IMR-90 (cell line): Measurements from ENCODE around the gene UPB1. TPM values are rescaled to one million over a fixed set of nuclear protein-coding genes. Genes with fewer than 3 reads are reported as not detected.

Experiments used
- ATAC-seq: fragments of 200-7000 bp; cut with Tn5 transposase; 2 replicates; pipeline ENCODE4 v1.9.1; 2020; ENCODE audit warnings: low read depth, mild to moderate bottlenecking, moderate library complexity
- BruUV-seq: library from RNA; stranded (reverse); fragments of 400-500 nt; replicated peaks from 2 replicates; lab custom pipeline; 2021; lab: Mats Ljungman, UMichigan
- CTCF ChIA-PET: fragments of 300-600 bp; formaldehyde crosslinking; extraction: SDS; loops from one replicate; lab custom pipeline; 2021; ENCODE audit warnings: antibody characterized with exemption; lab: Yijun Ruan, JAX
- POLR2A ChIA-PET: fragments of 300-600 bp; sonication (Branson Sonifier 250); formaldehyde crosslinking; loops from one replicate; lab custom pipeline; 2022; ENCODE audit warnings: antibody characterized with exemption; ENCODE audit not compliant: unreplicated experiment; lab: Charles Lee
- DNase-seq: peaks from one replicate; pipeline ENCODE4 v3.0.0; 2013
- H2AFZ ChIP-seq: replicated peaks from 2 replicates; pipeline ENCODE3; 2013; ENCODE audit warnings: low read length, mild to moderate bottlenecking; ENCODE audit not compliant: poor library complexity
- H2AK5ac ChIP-seq: 2 replicates; pipeline ENCODE4 v1.6.1; 2013; ENCODE audit warnings: low read depth, low read length, inconsistent platforms
- H2AK9ac ChIP-seq: replicated peaks from 2 replicates; pipeline ENCODE3; 2013; ENCODE audit warnings: mild to moderate bottlenecking, low read depth, low read length, moderate library complexity; ENCODE audit not compliant: poor library complexity
- H2BK120ac ChIP-seq: 2 replicates; pipeline ENCODE4 v1.6.1; 2013; ENCODE audit warnings: low read depth, low read length, inconsistent platforms
- H2BK15ac ChIP-seq: 3 replicates; pipeline ENCODE4 v1.6.1; 2013; ENCODE audit warnings: low read depth, low read length, inconsistent platforms
- H2BK20ac ChIP-seq: 2 replicates; pipeline ENCODE4 v1.6.1; 2013; ENCODE audit warnings: low read depth, mild to moderate bottlenecking, inconsistent platforms, low read length, moderate library complexity
- H2BK5ac ChIP-seq: 2 replicates; pipeline ENCODE4 v1.6.1; 2013; ENCODE audit warnings: mild to moderate bottlenecking, low read depth, low read length, inconsistent platforms; ENCODE audit not compliant: poor library complexity, severe bottlenecking
- H3K14ac ChIP-seq: replicated peaks from 2 replicates; pipeline ENCODE4 v1.6.1; 2013; ENCODE audit warnings: low read depth, low read length, inconsistent platforms
- H3K18ac ChIP-seq: 2 replicates; pipeline ENCODE4 v1.6.1; 2013; ENCODE audit warnings: low read depth, low read length, control low read depth
- H3K23ac ChIP-seq: 2 replicates; pipeline ENCODE4 v1.6.1; 2013; ENCODE audit warnings: low read depth, low read length, inconsistent platforms
- H3K27ac ChIP-seq: 2 replicates; pipeline ENCODE4 v1.5.1; 2013; ENCODE audit warnings: mild to moderate bottlenecking, control low read depth, low read length; ENCODE audit not compliant: insufficient read depth
- H3K27me3 ChIP-seq: 2 replicates; pipeline ENCODE4 v1.6.1; 2013; ENCODE audit warnings: low read length; ENCODE audit not compliant: control insufficient read depth, insufficient read depth
- H3K36me3 ChIP-seq: 2 replicates; pipeline ENCODE4 v1.6.1; 2013; ENCODE audit warnings: low read length, mixed read lengths; ENCODE audit not compliant: control insufficient read depth, insufficient read depth
- H3K4ac ChIP-seq: 2 replicates; pipeline ENCODE4 v1.6.1; 2013; ENCODE audit warnings: low read depth, low read length, inconsistent platforms
- H3K4me1 ChIP-seq: 2 replicates; pipeline ENCODE4 v1.6.1; 2013; ENCODE audit warnings: low read length, mixed read lengths; ENCODE audit not compliant: control insufficient read depth, insufficient read depth
- H3K4me2 ChIP-seq: 2 replicates; pipeline ENCODE4 v1.6.1; 2013; ENCODE audit warnings: low read depth, mild to moderate bottlenecking, control low read depth, low read length, moderate library complexity
- H3K4me3 ChIP-seq: 2 replicates; pipeline ENCODE4 v1.5.1; 2013; ENCODE audit warnings: low read depth, mild to moderate bottlenecking, control low read depth, low read length, moderate library complexity; ENCODE audit not compliant: insufficient read depth
- H3K56ac ChIP-seq: 2 replicates; pipeline ENCODE4 v1.6.1; 2013; ENCODE audit warnings: low read length, inconsistent platforms; ENCODE audit not compliant: insufficient read depth; ENCODE audit errors: extremely low read depth
- H3K79me1 ChIP-seq, 2 experiments: 2 replicates each; pipeline ENCODE4 v1.6.1; 2013; ENCODE audit warnings: low read length in 2 of 2, inconsistent platforms in 1 of 2, low read depth in 1 of 2
- H3K9ac ChIP-seq: 2 replicates; pipeline ENCODE4 v1.6.1; 2013; ENCODE audit warnings: low read depth, low read length, control low read depth
- H3K9me1 ChIP-seq: 2 replicates; pipeline ENCODE4 v1.6.1; 2013; ENCODE audit warnings: low read length, inconsistent platforms; ENCODE audit not compliant: insufficient read depth
- H3K9me3 ChIP-seq: 2 replicates; pipeline ENCODE4 v1.6.1; 2013; ENCODE audit warnings: low read length; ENCODE audit not compliant: control insufficient read depth, insufficient read depth
- H4K20me1 ChIP-seq: 2 replicates; pipeline ENCODE4 v1.6.1; 2013; ENCODE audit warnings: low read length, inconsistent platforms; ENCODE audit not compliant: insufficient read depth
- H4K5ac ChIP-seq: 2 replicates; pipeline ENCODE4 v1.6.1; 2013; ENCODE audit warnings: mild to moderate bottlenecking, low read depth, low read length, control low read depth
- H4K8ac ChIP-seq, 2 experiments: 2 replicates each; pipeline ENCODE4 v1.6.1; 2013; ENCODE audit warnings: low read depth in 2 of 2, low read length in 2 of 2, control low read depth in 1 of 2, inconsistent platforms in 1 of 2
- H4K91ac ChIP-seq: 2 replicates; pipeline ENCODE4 v1.6.1; 2013; ENCODE audit warnings: low read depth, low read length, inconsistent platforms; ENCODE audit not compliant: insufficient read depth
- BHLHE40 ChIP-seq: fragments of 150-350 bp; IDR thresholded peaks from 2 replicates; pipeline ENCODE4 v1.6.1; 2016; ENCODE audit warnings: mild to moderate bottlenecking, low read depth, low read length
- CEBPB ChIP-seq: IDR thresholded peaks from 2 replicates; pipeline ENCODE4 v1.6.1; 2012; ENCODE audit warnings: low read depth, low read length, improper control_type of control experiment
- CHD1 ChIP-seq: IDR thresholded peaks from 2 replicates; pipeline ENCODE4 v1.6.1; 2012; ENCODE audit warnings: low read depth, low read length, improper control_type of control experiment
- ELK1 ChIP-seq: fragments of 150-350 bp; IDR thresholded peaks from 2 replicates; pipeline ENCODE4 v1.6.1; 2016; ENCODE audit warnings: low read depth, mild to moderate bottlenecking, low read length, moderate library complexity, borderline replicate concordance
- FOS ChIP-seq: fragments of 150-350 bp; IDR thresholded peaks from 2 replicates; pipeline ENCODE4 v1.6.1; 2016; ENCODE audit warnings: low read depth, low read length
- MAFK ChIP-seq: IDR thresholded peaks from 2 replicates; pipeline ENCODE4 v1.6.1; 2012; ENCODE audit warnings: low read depth, low read length, improper control_type of control experiment
- MAZ ChIP-seq: IDR thresholded peaks from 2 replicates; pipeline ENCODE4 v1.6.1; 2012; ENCODE audit warnings: low read depth, mild to moderate bottlenecking, low read length, improper control_type of control experiment, moderate library complexity, borderline replicate concordance
- MXI1 ChIP-seq: IDR thresholded peaks from 2 replicates; pipeline ENCODE4 v1.6.1; 2012; ENCODE audit warnings: low read depth, mild to moderate bottlenecking, low read length, moderate library complexity, borderline replicate concordance
- NFE2L2 ChIP-seq: fragments of 150-350 bp; IDR thresholded peaks from 2 replicates; pipeline ENCODE4 v1.6.1; 2016; ENCODE audit warnings: low read depth, mild to moderate bottlenecking, low read length
- POLR2A ChIP-seq: IDR thresholded peaks from 2 replicates; pipeline ENCODE4 v1.6.1; 2012; ENCODE audit warnings: mild to moderate bottlenecking, low read depth, low read length
- RAD21 ChIP-seq: IDR thresholded peaks from 2 replicates; pipeline ENCODE4 v1.6.1; 2012; ENCODE audit warnings: low read length, improper control_type of control experiment
- RCOR1 ChIP-seq: IDR thresholded peaks from 2 replicates; pipeline ENCODE4 v1.6.1; 2012; ENCODE audit warnings: mild to moderate bottlenecking, low read length, improper control_type of control experiment; ENCODE audit not compliant: insufficient replicate concordance
- RFX5 ChIP-seq: IDR thresholded peaks from 2 replicates; pipeline ENCODE4 v1.8.0; 2012; ENCODE audit warnings: low read depth, mild to moderate bottlenecking, low read length, moderate library complexity
- SMC3 ChIP-seq: fragments of 150-350 bp; IDR thresholded peaks from 2 replicates; pipeline ENCODE4 v1.6.1; 2016; ENCODE audit warnings: low read depth, mild to moderate bottlenecking, antibody characterized with exemption, low read length, moderate library complexity
- WGBS, 2 experiments: methylation state at CpG; one replicate each; pipeline versions ENCODE4 v1.1.5 to v1.1.7; 2013; ENCODE audit warnings: missing lambda C conversion rate in 2 of 2; ENCODE audit not compliant: insufficient read length in 1 of 2; ENCODE audit errors: extremely low coverage in 2 of 2; 5-methylcytosine and 5-hydroxymethylcytosine counted together
- dilution Hi-C: fragments of 300-500 bp; cut with HindIII; formaldehyde crosslinking; loops from one replicate; pipeline ENCODE4 v1.14.3; 2018; ENCODE audit warnings: low sequenced_read_pairs; ENCODE audit not compliant: unreplicated experiment
- in situ Hi-C: fragments of 300-500 bp; cut with MboI; formaldehyde crosslinking; loops from 3 replicates; pipeline ENCODE4 v1.14.3; 2019; ENCODE audit warnings: low sequenced_read_pairs, inconsistent platforms, mixed read lengths
- intact Hi-C: fragments of 100-400 bp; cut with micrococcal nuclease; formaldehyde crosslinking; loops from 2 replicates; pipeline ENCODE4 v1.10.0; 2022
- polyA plus RNA-seq, 3 experiments: library from polyadenylated mRNA; depleted of rRNA; stranded (reverse); fragments of >200 nt; gene quantifications; 2 replicates each; pipeline ENCODE4 v1.2.3, GENCODE V29; 2012; ENCODE audit warnings: low replicate concordance in 1 of 3
- total RNA-seq: library from RNA; depleted of rRNA; stranded (reverse); fragments of >200 nt; gene quantifications from 2 replicates; pipeline ENCODE4 v1.2.3, GENCODE V29; 2012
- TF ChIP-seq, protein P1 (sequence below): fragments of 150-350 bp; IDR thresholded peaks from 2 replicates; pipeline ENCODE4 v1.6.1; 2017; ENCODE audit warnings: mild to moderate bottlenecking, antibody characterized with exemption, low read length, low read depth
- TF ChIP-seq, protein P2 (sequence below): conservative IDR thresholded peaks from 2 replicates; pipeline ENCODE4 v1.5.1; 2012; ENCODE audit warnings: mild to moderate bottlenecking, low read depth, low read length, improper control_type of control experiment

Gene UPB1
- total and polyA plus RNA-seq, 2 of the 4 experiments (the other 2 are of a cell fraction): under 0.01 to 0.02 TPM

- H2BK120ac ChIP-seq: no peak overlapping the region
- ChIA-PET POLR2A (no interaction called here), CTCF (no interaction called here)
- TF ChIP-seq, protein P1, sequence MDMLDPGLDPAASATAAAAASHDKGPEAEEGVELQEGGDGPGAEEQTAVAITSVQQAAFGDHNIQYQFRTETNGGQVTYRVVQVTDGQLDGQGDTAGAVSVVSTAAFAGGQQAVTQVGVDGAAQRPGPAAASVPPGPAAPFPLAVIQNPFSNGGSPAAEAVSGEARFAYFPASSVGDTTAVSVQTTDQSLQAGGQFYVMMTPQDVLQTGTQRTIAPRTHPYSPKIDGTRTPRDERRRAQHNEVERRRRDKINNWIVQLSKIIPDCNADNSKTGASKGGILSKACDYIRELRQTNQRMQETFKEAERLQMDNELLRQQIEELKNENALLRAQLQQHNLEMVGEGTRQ: no peak
- TF ChIP-seq RAD21: no peak
- TF ChIP-seq SMC3: no peak
- TF ChIP-seq MXI1: no peak
- TF ChIP-seq, protein P2, sequence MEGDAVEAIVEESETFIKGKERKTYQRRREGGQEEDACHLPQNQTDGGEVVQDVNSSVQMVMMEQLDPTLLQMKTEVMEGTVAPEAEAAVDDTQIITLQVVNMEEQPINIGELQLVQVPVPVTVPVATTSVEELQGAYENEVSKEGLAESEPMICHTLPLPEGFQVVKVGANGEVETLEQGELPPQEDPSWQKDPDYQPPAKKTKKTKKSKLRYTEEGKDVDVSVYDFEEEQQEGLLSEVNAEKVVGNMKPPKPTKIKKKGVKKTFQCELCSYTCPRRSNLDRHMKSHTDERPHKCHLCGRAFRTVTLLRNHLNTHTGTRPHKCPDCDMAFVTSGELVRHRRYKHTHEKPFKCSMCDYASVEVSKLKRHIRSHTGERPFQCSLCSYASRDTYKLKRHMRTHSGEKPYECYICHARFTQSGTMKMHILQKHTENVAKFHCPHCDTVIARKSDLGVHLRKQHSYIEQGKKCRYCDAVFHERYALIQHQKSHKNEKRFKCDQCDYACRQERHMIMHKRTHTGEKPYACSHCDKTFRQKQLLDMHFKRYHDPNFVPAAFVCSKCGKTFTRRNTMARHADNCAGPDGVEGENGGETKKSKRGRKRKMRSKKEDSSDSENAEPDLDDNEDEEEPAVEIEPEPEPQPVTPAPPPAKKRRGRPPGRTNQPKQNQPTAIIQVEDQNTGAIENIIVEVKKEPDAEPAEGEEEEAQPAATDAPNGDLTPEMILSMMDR: no peak
- TF ChIP-seq CHD1: no peak
- TF ChIP-seq RCOR1: no peak
- TF ChIP-seq POLR2A: no peak
- TF ChIP-seq RFX5: no peak
- no peak for TF ChIP-seq CEBPB
- no peak for TF ChIP-seq ELK1
- no peak for TF ChIP-seq MAFK
- TF ChIP-seq NFE2L2: no peak
- no peak for TF ChIP-seq BHLHE40
- TF ChIP-seq MAZ: no peak
- TF ChIP-seq FOS: no peak
- no peak overlapping the region for H3K56ac ChIP-seq
- no peak overlapping the region for H3K9ac ChIP-seq
- H4K8ac ChIP-seq: no peak overlapping the region
- H3K14ac ChIP-seq: no peak overlapping the region
- no peak overlapping the region for H2BK15ac ChIP-seq
- DNase-seq: no peak
- in situ Hi-C loops: no loop called here
- H3K4ac ChIP-seq: no peak overlapping the region
- H3K4me3 ChIP-seq: no peak overlapping the region
- no peak overlapping the region for H4K91ac ChIP-seq
- no peak overlapping the region for H3K27ac ChIP-seq
- H4K20me1 ChIP-seq: peaks cover 55% of the 10 kb centered on the region
- no peak overlapping the region for H2BK20ac ChIP-seq
- H3K9me3 ChIP-seq: no peaks in the 10 kb centered on the region
- H3K9me1 ChIP-seq: peaks cover 14% of the 10 kb centered on the region; the same call in 1 of the 2 replicates
- no TSS peak for BruUV-seq
- no peak overlapping the region for H2AK5ac ChIP-seq
- no peak for ATAC-seq
- intact Hi-C loops: no loop called here
- WGBS, 2 experiments: 79% methylated on average over 3 of the region's 10 CpGs; no CpG with 5 or more reads in 1 of the 2 experiments
- H2AK9ac ChIP-seq: no peak overlapping the region
- no peak overlapping the region for H3K18ac ChIP-seq
- H2BK5ac ChIP-seq: no peak overlapping the region
- H3K79me1 ChIP-seq: peaks cover 38 to 74% of the 10 kb centered on the region in 2 experiments
- no peak overlapping the region for H4K5ac ChIP-seq
- H3K4me2 ChIP-seq: no peak overlapping the region
- dilution Hi-C loops: no loop called here
- H3K23ac ChIP-seq: no peak overlapping the region
- H3K27me3 ChIP-seq: no peaks in the 10 kb centered on the region
- no peaks in the 10 kb centered on the region; the same call in 1 of the 2 replicates for H3K4me1 ChIP-seq
- peaks cover 40% of the 10 kb centered on the region for H3K36me3 ChIP-seq
- no peak overlapping the region for H2AFZ ChIP-seq
Measured at GRCh38 chr22:24567668-24568067, 72.5 kb downstream of the UPB1 start.
